Measurements from ENCODE around the gene WDR37. TPM values are rescaled to one million over a fixed set of nuclear protein-coding genes. Genes with fewer than 3 reads are reported as not detected.
A peak's percentile ranks its signal among the peaks of the same experiment; 100 is the strongest.

WDR37 gene
- total and polyA plus RNA-seq, 12 donors: 6.8 to 36.5 (median 31.4) TPM

GRCh38 chr10:1048349-1048731 is 7.8 kb upstream of the WDR37 start:
- intact Hi-C loops (cut with DNase I): loop anchor here in 2 of 10 donors (2.0 to 10.0 kb wide), 2 partner anchors 60 to 114 kb away; partner anchors contain the start of genes GTPBP4 (in 1 of the 2) and LARP4B (in 1 of the 2)
- H3K27me3 ChIP-seq: no peaks in the 10 kb centered on the region
- H3K36me3 ChIP-seq: peaks cover 0 to 36% (median 5%) of the 10 kb centered on the region in 9 donors
- 0 to 1% methylated on average over 37 of the region's 37 CpGs for WGBS, 2 donors
- TF ChIP-seq CTCF (IDR thresholded peaks at IDR 0.05): no peak
- ATAC-seq (peak in 7 of 8 donors; percentile 1 to 25 (median 13)), DNase-seq (peak; percentile 29 to 35)
- H3K4me1 ChIP-seq: peaks cover 0 to 73% (median 53%) of the 10 kb centered on the region in 9 donors
- no peaks in the 10 kb centered on the region for H3K9me3 ChIP-seq
- peak overlapping the region; percentile 59 to 93 (median 83) for H3K4me3 ChIP-seq
- H3K27ac ChIP-seq: peak overlapping the region; percentile 94 to 100 (median 98)

GRCh38 chr10:1048732-1049424 is 7.3 kb upstream of the WDR37 start, which contains the start of gene IDI1:
Gene IDI1 (minus strand): TSS chr10:1049119. CDS start chr10:1049003, 116 bp downstream.
- Histone ChIP-seq H3K4me1 (peaks cover 0 to 72% (median 52%) of the 10 kb centered on the region in 9 donors), H3K4me3 (peak within 1 kb of the TSS; percentile 59 to 93 (median 83)), H3K36me3 (peaks cover 0 to 36% (median 5%) of the 10 kb centered on the region in 9 donors), H3K9me3 (no peaks in the 10 kb centered on the region), H3K27ac (peak within 1 kb of the TSS; percentile 94 to 100 (median 98)), H3K27me3 (no peaks in the 10 kb centered on the region)
- intact Hi-C loops (cut with DNase I): loop anchor here in 2 of 10 donors (2.0 to 10.0 kb wide), 2 partner anchors 60 to 114 kb away; partner anchors contain the start of genes GTPBP4 (in 1 of the 2) and LARP4B (in 1 of the 2)
- peak; percentile 94 to 97 (median 96) for ATAC-seq
- WGBS, 2 donors: 0% methylated on average over 80 to 83 of the region's 83 CpGs
- DNase-seq: peak; percentile 97 to 98
- peak in 1 of 9 donors; percentile 11 for TF ChIP-seq CTCF (IDR thresholded peaks at IDR 0.05)

GRCh38 chr10:1049425-1049958 is 6.7 kb upstream of the WDR37 start:
- Histone ChIP-seq H3K9me3 (no peaks in the 10 kb centered on the region), H3K27ac (peak overlapping the region; percentile 94 to 100 (median 98)), H3K4me3 (peak overlapping the region; percentile 59 to 93 (median 83)), H3K36me3 (peaks cover 0 to 41% (median 5%) of the 10 kb centered on the region in 9 donors), H3K4me1 (peaks cover 0 to 72% (median 52%) of the 10 kb centered on the region in 9 donors), H3K27me3 (no peaks in the 10 kb centered on the region)
- TF ChIP-seq CTCF (IDR thresholded peaks at IDR 0.05): no peak
- intact Hi-C loops (cut with DNase I): loop anchor here in 2 of 10 donors (2.0 to 10.0 kb wide), 2 partner anchors 61 to 115 kb away; partner anchors contain the start of genes GTPBP4 (in 1 of the 2) and LARP4B (in 1 of the 2)
- ATAC-seq (peak in 2 of 8 donors; percentile 0 to 2), DNase-seq (no peak)
- WGBS, 2 donors: 0 to 1% methylated on average over 34 of the region's 34 CpGs

- DNase-seq: no peak
- ATAC-seq: no peak
- Histone ChIP-seq H3K4me3 (peak overlapping the region; percentile 59 to 93 (median 83)), H3K36me3 (peaks cover 0 to 46% (median 5%) of the 10 kb centered on the region in 9 donors), H3K9me3 (no peaks in the 10 kb centered on the region), H3K27ac (peak overlapping the region in 9 of 10 donors; percentile 94 to 100 (median 98)), H3K4me1 (peaks cover 3 to 72% (median 52%) of the 10 kb centered on the region in 9 donors), H3K27me3 (no peaks in the 10 kb centered on the region)
- WGBS, 2 donors: 18 to 36% methylated on average over 5 of the region's 5 CpGs
- intact Hi-C loops (cut with DNase I): loop anchor here in 2 of 10 donors (5.0 to 10.0 kb wide), 2 partner anchors 63 to 115 kb away; partner anchors contain the start of genes GTPBP4 (in 1 of the 2) and LARP4B (in 1 of the 2)
- no peak for TF ChIP-seq CTCF (IDR thresholded peaks at IDR 0.05)
Measured at GRCh38 chr10:1050145-1050544, 6.0 kb upstream of the WDR37 start.
